HepG2 (cell line): Measurements from ENCODE around the gene PRSS48. TPM values are rescaled to one million over a fixed set of nuclear protein-coding genes. Genes with fewer than 3 reads are reported as not detected.

Experiments used
- KDM5A ChIP-seq: fragments of 200-600 bp; sonication (generic); IDR thresholded peaks from 2 replicates; pipeline ENCODE4 v1.7.0; 2018; ENCODE audit warnings: antibody characterized with exemption, mild to moderate bottlenecking, low read length, borderline replicate concordance
- KDM6A ChIP-seq: IDR thresholded peaks from 2 replicates; pipeline ENCODE4 v1.6.1; 2016; ENCODE audit warnings: low read depth
- PCBP2 ChIP-seq: fragments of 200-400 bp; formaldehyde crosslinking; optimal IDR thresholded peaks from 2 replicates; pipeline ENCODE3; 2018; ENCODE audit warnings: low read length, low read depth; ENCODE audit not compliant: poor library complexity, severe bottlenecking
- RCOR2 ChIP-seq: IDR thresholded peaks from 2 replicates; pipeline ENCODE4 v1.6.1; 2016; ENCODE audit warnings: missing biosample characterization, missing genetic modification reagents
- TRIM24 ChIP-seq: sonication (generic); formaldehyde crosslinking; IDR thresholded peaks from 2 replicates; pipeline ENCODE4 v1.8.0; 2022; ENCODE audit warnings: mild to moderate bottlenecking, missing genetic modification reagents
- ZFYVE20 ChIP-seq: sonication (generic); formaldehyde crosslinking; IDR thresholded peaks from 2 replicates; pipeline ENCODE4 v1.8.0; 2023; ENCODE audit warnings: low read depth, mild to moderate bottlenecking, moderate library complexity, missing genetic modification reagents, borderline replicate concordance
- ZNF674 ChIP-seq: sonication (generic); formaldehyde crosslinking; IDR thresholded peaks from 2 replicates; pipeline ENCODE4 v1.5.0; 2020; ENCODE audit warnings: low read depth, mild to moderate bottlenecking, missing genetic modification reagents
- ZNF775 ChIP-seq: sonication (generic); formaldehyde crosslinking; IDR thresholded peaks from 2 replicates; pipeline ENCODE4 v1.4.0; 2020; ENCODE audit warnings: missing genetic modification reagents, mild to moderate bottlenecking, moderate library complexity, borderline replicate concordance
- polyA plus RNA-seq, 8 experiments: library from polyadenylated mRNA; depleted of rRNA in 3 of 8; stranded (reverse) in 7 of 8; unstranded in 1 of 8; fragments of >200 nt; fragmentation: Illumina TruSeq in 4 of 8; extraction: Trizol in 4 of 8; gene quantifications; 2 replicates each; pipeline versions ENCODE4 v1.2.1 to v1.2.3, GENCODE V29; 2011 to 2016; ENCODE audit warnings: low read depth in 4 of 8, missing spikeins in 1 of 8, mixed read lengths in 1 of 8; ENCODE audit not compliant: insufficient read depth in 1 of 8
- total RNA-seq, 5 experiments: library from RNA; depleted of rRNA; stranded (reverse); fragments of >200 nt; fragmentation: Illumina TruSeq; extraction: Trizol; gene quantifications; 2 replicates each; pipeline ENCODE4 v1.2.3, GENCODE V29; 2016; ENCODE audit warnings: low read depth in 1 of 5
- TF ChIP-seq, protein P1 (sequence below): IDR thresholded peaks from 2 replicates; pipeline ENCODE4 v1.6.1; 2016; ENCODE audit warnings: low read depth, missing genetic modification reagents, missing compliant biosample characterization
- TF ChIP-seq, protein P2 (sequence below): sonication (generic); formaldehyde crosslinking; IDR thresholded peaks from 2 replicates; pipeline ENCODE4 v1.4.0; 2020; ENCODE audit warnings: missing genetic modification reagents
- TF ChIP-seq, protein P3 (sequence below): IDR thresholded peaks from 2 replicates; pipeline ENCODE4 v1.6.1; 2012; ENCODE audit warnings: low read length, improper control_type of control experiment

Gene PRSS48
- total and polyA plus RNA-seq, 2 of the 13 experiments (the other 11 are each of a cell fraction or from before 2014, with no cell fraction given): not detected

DNA sequence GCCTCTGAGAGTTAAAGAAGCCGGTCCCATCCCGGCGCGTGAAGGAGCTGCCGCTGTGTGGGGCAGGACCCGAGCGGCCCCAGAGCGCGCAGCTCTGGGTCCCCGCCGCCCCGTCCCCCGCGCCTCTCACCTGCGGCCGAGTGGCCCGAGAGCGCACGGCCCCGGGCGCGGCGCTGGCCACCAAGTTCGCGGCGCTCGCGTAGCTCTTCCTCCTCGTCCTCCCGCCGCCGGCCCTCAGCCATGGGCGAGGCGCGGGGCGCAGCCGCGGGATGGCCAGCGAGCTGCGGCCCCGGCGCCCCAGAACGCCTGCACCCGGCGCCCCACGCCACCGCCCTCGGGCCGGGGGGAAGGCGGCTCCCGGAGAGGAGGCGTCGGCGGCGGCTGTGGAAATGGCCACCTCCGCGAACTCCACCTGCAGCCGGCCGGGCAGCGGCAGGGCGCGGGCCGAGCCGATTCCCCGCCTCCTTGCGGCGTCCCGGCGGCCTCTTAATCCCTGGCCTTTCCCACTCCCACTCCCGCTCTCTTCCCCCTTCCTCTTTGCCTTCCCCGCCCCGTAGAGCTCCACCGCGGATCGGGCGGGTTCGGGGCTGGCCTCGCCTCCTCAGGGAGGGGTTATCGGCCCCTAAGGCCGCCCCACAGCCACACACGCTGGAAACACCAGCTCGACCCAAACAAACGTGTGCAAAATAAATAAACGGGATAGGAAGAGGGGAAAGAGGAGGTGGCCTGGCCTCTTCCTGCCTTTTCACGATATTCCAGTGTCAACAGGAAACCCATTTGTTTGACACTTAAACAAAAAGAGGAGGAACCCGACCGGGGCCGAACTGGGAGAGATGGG is 48.4 kb downstream of the PRSS48 start, which contains the start of gene SH3D19 (continued):
- TF ChIP-seq KDM5A (peak; percentile 63; the same call in 1 of the 2 replicates), PCBP2 (peak; percentile 70), ZFYVE20 (CRISPR knock-in tag) (no peak), ZNF775 (CRISPR knock-in tag) (no peak), ZNF674 (CRISPR knock-in tag) (no peak), TRIM24 (CRISPR knock-in tag) (no peak), KDM6A (peak; percentile 76; the same call in 1 of the 2 replicates), RCOR2 (CRISPR knock-in tag) (peak; percentile 92)
- TF ChIP-seq, protein P1, sequence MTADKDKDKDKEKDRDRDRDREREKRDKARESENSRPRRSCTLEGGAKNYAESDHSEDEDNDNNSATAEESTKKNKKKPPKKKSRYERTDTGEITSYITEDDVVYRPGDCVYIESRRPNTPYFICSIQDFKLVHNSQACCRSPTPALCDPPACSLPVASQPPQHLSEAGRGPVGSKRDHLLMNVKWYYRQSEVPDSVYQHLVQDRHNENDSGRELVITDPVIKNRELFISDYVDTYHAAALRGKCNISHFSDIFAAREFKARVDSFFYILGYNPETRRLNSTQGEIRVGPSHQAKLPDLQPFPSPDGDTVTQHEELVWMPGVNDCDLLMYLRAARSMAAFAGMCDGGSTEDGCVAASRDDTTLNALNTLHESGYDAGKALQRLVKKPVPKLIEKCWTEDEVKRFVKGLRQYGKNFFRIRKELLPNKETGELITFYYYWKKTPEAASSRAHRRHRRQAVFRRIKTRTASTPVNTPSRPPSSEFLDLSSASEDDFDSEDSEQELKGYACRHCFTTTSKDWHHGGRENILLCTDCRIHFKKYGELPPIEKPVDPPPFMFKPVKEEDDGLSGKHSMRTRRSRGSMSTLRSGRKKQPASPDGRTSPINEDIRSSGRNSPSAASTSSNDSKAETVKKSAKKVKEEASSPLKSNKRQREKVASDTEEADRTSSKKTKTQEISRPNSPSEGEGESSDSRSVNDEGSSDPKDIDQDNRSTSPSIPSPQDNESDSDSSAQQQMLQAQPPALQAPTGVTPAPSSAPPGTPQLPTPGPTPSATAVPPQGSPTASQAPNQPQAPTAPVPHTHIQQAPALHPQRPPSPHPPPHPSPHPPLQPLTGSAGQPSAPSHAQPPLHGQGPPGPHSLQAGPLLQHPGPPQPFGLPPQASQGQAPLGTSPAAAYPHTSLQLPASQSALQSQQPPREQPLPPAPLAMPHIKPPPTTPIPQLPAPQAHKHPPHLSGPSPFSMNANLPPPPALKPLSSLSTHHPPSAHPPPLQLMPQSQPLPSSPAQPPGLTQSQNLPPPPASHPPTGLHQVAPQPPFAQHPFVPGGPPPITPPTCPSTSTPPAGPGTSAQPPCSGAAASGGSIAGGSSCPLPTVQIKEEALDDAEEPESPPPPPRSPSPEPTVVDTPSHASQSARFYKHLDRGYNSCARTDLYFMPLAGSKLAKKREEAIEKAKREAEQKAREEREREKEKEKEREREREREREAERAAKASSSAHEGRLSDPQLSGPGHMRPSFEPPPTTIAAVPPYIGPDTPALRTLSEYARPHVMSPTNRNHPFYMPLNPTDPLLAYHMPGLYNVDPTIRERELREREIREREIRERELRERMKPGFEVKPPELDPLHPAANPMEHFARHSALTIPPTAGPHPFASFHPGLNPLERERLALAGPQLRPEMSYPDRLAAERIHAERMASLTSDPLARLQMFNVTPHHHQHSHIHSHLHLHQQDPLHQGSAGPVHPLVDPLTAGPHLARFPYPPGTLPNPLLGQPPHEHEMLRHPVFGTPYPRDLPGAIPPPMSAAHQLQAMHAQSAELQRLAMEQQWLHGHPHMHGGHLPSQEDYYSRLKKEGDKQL: peak; percentile 82
- TF ChIP-seq, protein P2, sequence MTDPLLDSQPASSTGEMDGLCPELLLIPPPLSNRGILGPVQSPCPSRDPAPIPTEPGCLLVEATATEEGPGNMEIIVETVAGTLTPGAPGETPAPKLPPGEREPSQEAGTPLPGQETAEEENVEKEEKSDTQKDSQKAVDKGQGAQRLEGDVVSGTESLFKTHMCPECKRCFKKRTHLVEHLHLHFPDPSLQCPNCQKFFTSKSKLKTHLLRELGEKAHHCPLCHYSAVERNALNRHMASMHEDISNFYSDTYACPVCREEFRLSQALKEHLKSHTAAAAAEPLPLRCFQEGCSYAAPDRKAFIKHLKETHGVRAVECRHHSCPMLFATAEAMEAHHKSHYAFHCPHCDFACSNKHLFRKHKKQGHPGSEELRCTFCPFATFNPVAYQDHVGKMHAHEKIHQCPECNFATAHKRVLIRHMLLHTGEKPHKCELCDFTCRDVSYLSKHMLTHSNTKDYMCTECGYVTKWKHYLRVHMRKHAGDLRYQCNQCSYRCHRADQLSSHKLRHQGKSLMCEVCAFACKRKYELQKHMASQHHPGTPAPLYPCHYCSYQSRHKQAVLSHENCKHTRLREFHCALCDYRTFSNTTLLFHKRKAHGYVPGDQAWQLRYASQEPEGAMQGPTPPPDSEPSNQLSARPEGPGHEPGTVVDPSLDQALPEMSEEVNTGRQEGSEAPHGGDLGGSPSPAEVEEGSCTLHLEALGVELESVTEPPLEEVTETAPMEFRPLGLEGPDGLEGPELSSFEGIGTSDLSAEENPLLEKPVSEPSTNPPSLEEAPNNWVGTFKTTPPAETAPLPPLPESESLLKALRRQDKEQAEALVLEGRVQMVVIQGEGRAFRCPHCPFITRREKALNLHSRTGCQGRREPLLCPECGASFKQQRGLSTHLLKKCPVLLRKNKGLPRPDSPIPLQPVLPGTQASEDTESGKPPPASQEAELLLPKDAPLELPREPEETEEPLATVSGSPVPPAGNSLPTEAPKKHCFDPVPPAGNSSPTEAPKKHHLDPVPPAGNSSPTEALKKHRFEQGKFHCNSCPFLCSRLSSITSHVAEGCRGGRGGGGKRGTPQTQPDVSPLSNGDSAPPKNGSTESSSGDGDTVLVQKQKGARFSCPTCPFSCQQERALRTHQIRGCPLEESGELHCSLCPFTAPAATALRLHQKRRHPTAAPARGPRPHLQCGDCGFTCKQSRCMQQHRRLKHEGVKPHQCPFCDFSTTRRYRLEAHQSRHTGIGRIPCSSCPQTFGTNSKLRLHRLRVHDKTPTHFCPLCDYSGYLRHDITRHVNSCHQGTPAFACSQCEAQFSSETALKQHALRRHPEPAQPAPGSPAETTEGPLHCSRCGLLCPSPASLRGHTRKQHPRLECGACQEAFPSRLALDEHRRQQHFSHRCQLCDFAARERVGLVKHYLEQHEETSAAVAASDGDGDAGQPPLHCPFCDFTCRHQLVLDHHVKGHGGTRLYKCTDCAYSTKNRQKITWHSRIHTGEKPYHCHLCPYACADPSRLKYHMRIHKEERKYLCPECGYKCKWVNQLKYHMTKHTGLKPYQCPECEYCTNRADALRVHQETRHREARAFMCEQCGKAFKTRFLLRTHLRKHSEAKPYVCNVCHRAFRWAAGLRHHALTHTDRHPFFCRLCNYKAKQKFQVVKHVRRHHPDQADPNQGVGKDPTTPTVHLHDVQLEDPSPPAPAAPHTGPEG (CRISPR knock-in tag): no peak
- TF ChIP-seq, protein P3, sequence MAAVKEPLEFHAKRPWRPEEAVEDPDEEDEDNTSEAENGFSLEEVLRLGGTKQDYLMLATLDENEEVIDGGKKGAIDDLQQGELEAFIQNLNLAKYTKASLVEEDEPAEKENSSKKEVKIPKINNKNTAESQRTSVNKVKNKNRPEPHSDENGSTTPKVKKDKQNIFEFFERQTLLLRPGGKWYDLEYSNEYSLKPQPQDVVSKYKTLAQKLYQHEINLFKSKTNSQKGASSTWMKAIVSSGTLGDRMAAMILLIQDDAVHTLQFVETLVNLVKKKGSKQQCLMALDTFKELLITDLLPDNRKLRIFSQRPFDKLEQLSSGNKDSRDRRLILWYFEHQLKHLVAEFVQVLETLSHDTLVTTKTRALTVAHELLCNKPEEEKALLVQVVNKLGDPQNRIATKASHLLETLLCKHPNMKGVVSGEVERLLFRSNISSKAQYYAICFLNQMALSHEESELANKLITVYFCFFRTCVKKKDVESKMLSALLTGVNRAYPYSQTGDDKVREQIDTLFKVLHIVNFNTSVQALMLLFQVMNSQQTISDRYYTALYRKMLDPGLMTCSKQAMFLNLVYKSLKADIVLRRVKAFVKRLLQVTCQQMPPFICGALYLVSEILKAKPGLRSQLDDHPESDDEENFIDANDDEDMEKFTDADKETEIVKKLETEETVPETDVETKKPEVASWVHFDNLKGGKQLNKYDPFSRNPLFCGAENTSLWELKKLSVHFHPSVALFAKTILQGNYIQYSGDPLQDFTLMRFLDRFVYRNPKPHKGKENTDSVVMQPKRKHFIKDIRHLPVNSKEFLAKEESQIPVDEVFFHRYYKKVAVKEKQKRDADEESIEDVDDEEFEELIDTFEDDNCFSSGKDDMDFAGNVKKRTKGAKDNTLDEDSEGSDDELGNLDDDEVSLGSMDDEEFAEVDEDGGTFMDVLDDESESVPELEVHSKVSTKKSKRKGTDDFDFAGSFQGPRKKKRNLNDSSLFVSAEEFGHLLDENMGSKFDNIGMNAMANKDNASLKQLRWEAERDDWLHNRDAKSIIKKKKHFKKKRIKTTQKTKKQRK: no peak
